ENCODE results near the gene MITD1. TPM values are rescaled to one million over a fixed set of nuclear protein-coding genes. Genes with fewer than 3 reads are reported as not detected.

MITD1 gene
- total RNA-seq, 4 donors from 2014 or later, result 5.0 to 30.6 (median 24.0) TPM

GRCh38 chr2:99183025-99183424, 2.2 kb upstream of the MITD1 start:
- Histone ChIP-seq H3K4me1 (peaks cover 18 to 39% (median 23%) of the 10 kb centered on the region in 4 donors), H3K9me3 (no peaks in the 10 kb centered on the region), H3K36me3 (no peaks in the 10 kb centered on the region), H3K4me3 (no peak overlapping the region), H3K27me3 (no peaks in the 10 kb centered on the region), H3K27ac (no peak overlapping the region)
- in situ Hi-C loops (cut with MboI; ENCODE audit: low pct_ligation_motif_present in 1 of 4, low pct_unique_long_range_greater_than_20kb in 1 of 4, low sequenced_read_pairs in 3 of 4), result loop anchor here (10.0 to 25.0 kb wide), 3 partner anchors 152 to 304 kb away; partner anchors contain the start of genes EIF5B (in 3 of the 4), REV1 (in 3 of the 4) and TXNDC9 (in 3 of the 4)
- 98 to 100% methylated on average over 1 to 3 of the region's 3 CpGs for WGBS, 2 donors (ENCODE audit: low coverage in 1 of 2)
- no peak for TF ChIP-seq CTCF (IDR thresholded peaks at IDR 0.05)
- DNase-seq, result no peak
- intact Hi-C loops (cut with DNase I; ENCODE audit: low total_unique reads), result no loop called here

GRCh38 chr2:99181624-99182000, 754 bp upstream of the MITD1 start:
- Histone ChIP-seq H3K9me3 (no peaks in the 10 kb centered on the region), H3K27me3 (no peaks in the 10 kb centered on the region), H3K36me3 (no peaks in the 10 kb centered on the region), H3K4me3 (peak overlapping the region; percentile 57 to 86 (median 67)), H3K4me1 (peaks cover 18 to 39% (median 23%) of the 10 kb centered on the region in 4 donors), H3K27ac (peak overlapping the region; percentile 81 to 87 (median 84))
- WGBS, 2 donors (ENCODE audit: low coverage in 1 of 2), result 1 to 4% methylated on average over 4 of the region's 4 CpGs
- intact Hi-C loops (cut with DNase I; ENCODE audit: low total_unique reads) (no loop called here), in situ Hi-C loops (cut with MboI; ENCODE audit: low pct_ligation_motif_present in 1 of 4, low pct_unique_long_range_greater_than_20kb in 1 of 4, low sequenced_read_pairs in 3 of 4) (loop anchor here (10.0 to 25.0 kb wide), 3 partner anchors 153 to 306 kb away; partner anchors contain the start of genes EIF5B (in 3 of the 4), REV1 (in 3 of the 4) and TXNDC9 (in 3 of the 4))
- TF ChIP-seq EP300 (IDR thresholded peaks at IDR 0.05; ENCODE audit: low read depth), result no peak
- TF ChIP-seq CTCF (IDR thresholded peaks at IDR 0.05), result no peak
- no peak for TF ChIP-seq POLR2AphosphoS5 (IDR thresholded peaks at IDR 0.05)
- no peak for TF ChIP-seq POLR2A (IDR thresholded peaks at IDR 0.05)
- DNase-seq, result no peak

- no peaks in the 10 kb centered on the region for H3K9me3 ChIP-seq
- no peak overlapping the region for H3K27ac ChIP-seq
- 92 to 95% methylated on average over 8 of the region's 8 CpGs for WGBS, 2 donors (ENCODE audit: low coverage in 1 of 2)
- intact Hi-C loops (cut with DNase I; ENCODE audit: low total_unique reads) (no loop called here), in situ Hi-C loops (cut with MboI; ENCODE audit: low pct_ligation_motif_present in 1 of 4, low pct_unique_long_range_greater_than_20kb in 1 of 4, low sequenced_read_pairs in 3 of 4) (no loop called here)
- no peaks in the 10 kb centered on the region for H3K27me3 ChIP-seq
- TF ChIP-seq POLR2A (IDR thresholded peaks at IDR 0.05) (no peak), POLR2AphosphoS5 (IDR thresholded peaks at IDR 0.05) (no peak), CTCF (IDR thresholded peaks at IDR 0.05) (no peak), EP300 (IDR thresholded peaks at IDR 0.05; ENCODE audit: low read depth) (no peak)
- H3K4me1 ChIP-seq, result no peaks in the 10 kb centered on the region
- no peak overlapping the region for H3K4me3 ChIP-seq
- DNase-seq, result no peak
- peaks cover 0 to 39% (median 16%) of the 10 kb centered on the region in 4 donors for H3K36me3 ChIP-seq
These were observed 9.3 kb downstream of the MITD1 start for GRCh38 chr2:99171377-99172140.

GRCh38 chr2:99169534-99169933, 11.3 kb downstream of the MITD1 start:
- DNase-seq, result no peak
- 58 to 83% methylated on average over 1 of the region's 1 CpG for WGBS, 2 donors (ENCODE audit: low coverage in 1 of 2)
- in situ Hi-C loops (cut with MboI; ENCODE audit: low pct_ligation_motif_present in 1 of 4, low pct_unique_long_range_greater_than_20kb in 1 of 4, low sequenced_read_pairs in 3 of 4) (no loop called here), intact Hi-C loops (cut with DNase I; ENCODE audit: low total_unique reads) (no loop called here)
- Histone ChIP-seq H3K27ac (no peak overlapping the region), H3K36me3 (peaks cover 0 to 39% (median 16%) of the 10 kb centered on the region in 4 donors), H3K4me3 (no peak overlapping the region), H3K4me1 (no peaks in the 10 kb centered on the region), H3K27me3 (no peaks in the 10 kb centered on the region), H3K9me3 (no peaks in the 10 kb centered on the region)
- TF ChIP-seq POLR2AphosphoS5 (IDR thresholded peaks at IDR 0.05), result no peak
